Subcutaneous abdominal adipose tissue (tissue), 5 donors: ENCODE measurements around the gene UVSSA.

Experiments
- H3K27ac ChIP-seq: one replicate; pipeline ENCODE4 v1.7.0; 2013; ENCODE audit warnings: low read depth, mild to moderate bottlenecking, inconsistent platforms, low read length, moderate library complexity
- H3K27me3 ChIP-seq, 5 donors: one replicate each; pipeline ENCODE4 v1.7.0; 2013; ENCODE audit warnings: low read length in 5 of 5, inconsistent platforms in 1 of 5; ENCODE audit not compliant: control insufficient read depth in 5 of 5, insufficient read depth in 4 of 5
- H3K36me3 ChIP-seq, 5 donors: one replicate each; pipeline ENCODE4 v1.7.0; 2013; ENCODE audit warnings: low read length in 5 of 5; ENCODE audit not compliant: control insufficient read depth in 5 of 5, insufficient read depth in 5 of 5
- H3K4me1 ChIP-seq, 5 donors: one replicate each; pipeline ENCODE4 v1.7.0; 2013; ENCODE audit warnings: low read length in 5 of 5, mild to moderate bottlenecking in 3 of 5, moderate library complexity in 1 of 5; ENCODE audit not compliant: control insufficient read depth in 5 of 5, insufficient read depth in 5 of 5
- H3K4me3 ChIP-seq, 5 donors: one replicate each; pipeline ENCODE4 v1.7.0; 2013; ENCODE audit warnings: low read length in 5 of 5, low read depth in 1 of 5
- H3K9ac ChIP-seq, 5 donors: one replicate each; pipeline ENCODE4 v1.7.0; 2013; ENCODE audit warnings: low read length in 5 of 5, mild to moderate bottlenecking in 4 of 5, moderate library complexity in 3 of 5
- H3K9me3 ChIP-seq, 5 donors: one replicate each; pipeline ENCODE4 v1.7.0; 2013; ENCODE audit warnings: low read length in 5 of 5; ENCODE audit not compliant: control insufficient read depth in 5 of 5
- donor health status: healthy.
- donor health status: healthy.
- donor health status: healthy.
- donor health status: healthy.
- donor health status: healthy.

The UVSSA gene

GRCh38 chr4:1407657-1408333, 60.8 kb downstream of the UVSSA start:
- Histone ChIP-seq H3K36me3 (no peaks in the 10 kb centered on the region), H3K27ac (no peak overlapping the region), H3K9ac (no peak overlapping the region), H3K27me3 (peaks cover 73 to 83% (median 77%) of the 10 kb centered on the region in 5 donors), H3K9me3 (no peaks in the 10 kb centered on the region), H3K4me3 (no peak overlapping the region), H3K4me1 (peaks cover 0 to 15% (median 5%) of the 10 kb centered on the region in 5 donors)

- no peaks in the 10 kb centered on the region for H3K36me3 ChIP-seq
- H3K9ac ChIP-seq = no peak overlapping the region
- no peak overlapping the region for H3K4me3 ChIP-seq
- no peaks in the 10 kb centered on the region for H3K9me3 ChIP-seq
- H3K27me3 ChIP-seq = peaks cover 76 to 87% (median 81%) of the 10 kb centered on the region in 5 donors
- no peak overlapping the region for H3K27ac ChIP-seq
- H3K4me1 ChIP-seq = peaks cover 0 to 11% (median 3%) of the 10 kb centered on the region in 5 donors
Measured at GRCh38 chr4:1408418-1408817, 61.4 kb downstream of the UVSSA start.

GRCh38 chr4:1409079-1409478, 62.1 kb downstream of the UVSSA start:
- Histone ChIP-seq H3K36me3 (no peaks in the 10 kb centered on the region), H3K4me1 (peaks cover 0 to 5% (median under 1%) of the 10 kb centered on the region in 5 donors), H3K4me3 (no peak overlapping the region), H3K9me3 (no peaks in the 10 kb centered on the region), H3K9ac (no peak overlapping the region), H3K27me3 (peaks cover 79 to 90% (median 82%) of the 10 kb centered on the region in 5 donors), H3K27ac (no peak overlapping the region)

- Histone ChIP-seq H3K36me3 (no peaks in the 10 kb centered on the region), H3K9ac (no peak overlapping the region), H3K9me3 (no peaks in the 10 kb centered on the region), H3K27me3 (peaks cover 72 to 84% (median 75%) of the 10 kb centered on the region in 5 donors), H3K4me3 (no peak overlapping the region), H3K27ac (no peak overlapping the region), H3K4me1 (peaks cover 0 to 5% (median 0%) of the 10 kb centered on the region in 5 donors)
Measured at GRCh38 chr4:1409491-1410425, 62.8 kb downstream of the UVSSA start.

- H3K4me1 ChIP-seq = peaks cover 0 to 5% (median 0%) of the 10 kb centered on the region in 5 donors
- H3K27me3 ChIP-seq = peaks cover 71 to 82% (median 73%) of the 10 kb centered on the region in 5 donors
- no peak overlapping the region for H3K4me3 ChIP-seq
Measured at GRCh38 chr4:1410491-1411325, 63.7 kb downstream of the UVSSA start.

GRCh38 chr4:1411436-1412375, 64.7 kb downstream of the UVSSA start:
- H3K9ac ChIP-seq = no peak overlapping the region
- H3K4me3 ChIP-seq = no peak overlapping the region
- peaks cover 61 to 85% (median 77%) of the 10 kb centered on the region in 5 donors for H3K27me3 ChIP-seq
- no peaks in the 10 kb centered on the region for H3K9me3 ChIP-seq
- peaks cover 0 to 4% (median 0%) of the 10 kb centered on the region in 5 donors for H3K4me1 ChIP-seq
- H3K27ac ChIP-seq = no peak overlapping the region
- H3K36me3 ChIP-seq = no peaks in the 10 kb centered on the region

More at GRCh38 chr4:1410491-1411325, 63.7 kb downstream of the UVSSA start:
- Histone ChIP-seq H3K9me3 (no peaks in the 10 kb centered on the region), H3K36me3 (no peaks in the 10 kb centered on the region), H3K9ac (no peak overlapping the region), H3K27ac (no peak overlapping the region)

DNA sequence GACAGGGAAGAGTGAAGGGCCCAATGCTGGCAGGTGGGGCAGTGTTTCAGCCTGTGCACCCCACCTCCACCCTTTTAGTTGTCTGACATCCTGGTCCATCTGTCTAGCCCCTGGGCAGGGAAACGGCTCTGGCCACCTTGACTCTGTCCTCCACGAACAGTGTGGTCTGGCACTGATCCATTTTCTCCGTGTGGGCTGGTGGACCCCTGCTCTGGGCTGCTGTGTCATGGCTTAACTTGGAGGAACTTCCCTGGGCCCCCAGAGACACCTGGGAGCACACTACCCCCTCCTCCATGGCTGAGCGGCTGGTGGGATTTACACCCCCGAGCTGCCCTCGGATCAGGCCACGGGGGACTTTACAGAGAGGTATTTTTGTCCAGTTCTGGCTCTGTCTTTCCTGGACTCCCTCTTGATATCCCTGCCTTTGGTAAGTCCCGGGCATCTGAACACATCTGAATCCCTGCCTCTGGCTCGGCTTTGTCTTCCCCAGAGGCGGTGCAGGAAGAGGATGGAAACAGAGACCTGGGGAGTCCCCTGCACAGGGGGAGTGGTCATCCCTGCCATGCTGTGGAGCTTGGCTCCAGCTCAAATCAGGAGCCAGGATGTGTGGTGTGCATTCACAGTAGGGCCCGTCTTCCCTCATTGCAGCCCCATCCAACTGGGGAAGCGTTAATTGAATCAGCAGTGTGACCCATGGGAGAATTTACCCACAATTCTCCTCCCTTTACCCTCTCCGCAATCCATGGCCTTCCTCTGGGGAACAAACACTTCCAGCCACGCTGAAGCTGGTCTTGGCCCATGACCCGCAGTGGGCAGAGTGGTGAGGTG, 65.6 kb downstream of the UVSSA start:
- no peak overlapping the region for H3K4me3 ChIP-seq
- H3K4me1 ChIP-seq = no peaks in the 10 kb centered on the region
- peaks cover 55 to 80% (median 73%) of the 10 kb centered on the region in 5 donors for H3K27me3 ChIP-seq
- no peak overlapping the region for H3K27ac ChIP-seq
- no peaks in the 10 kb centered on the region for H3K36me3 ChIP-seq
- no peak overlapping the region for H3K9ac ChIP-seq
- no peaks in the 10 kb centered on the region for H3K9me3 ChIP-seq

DNA sequence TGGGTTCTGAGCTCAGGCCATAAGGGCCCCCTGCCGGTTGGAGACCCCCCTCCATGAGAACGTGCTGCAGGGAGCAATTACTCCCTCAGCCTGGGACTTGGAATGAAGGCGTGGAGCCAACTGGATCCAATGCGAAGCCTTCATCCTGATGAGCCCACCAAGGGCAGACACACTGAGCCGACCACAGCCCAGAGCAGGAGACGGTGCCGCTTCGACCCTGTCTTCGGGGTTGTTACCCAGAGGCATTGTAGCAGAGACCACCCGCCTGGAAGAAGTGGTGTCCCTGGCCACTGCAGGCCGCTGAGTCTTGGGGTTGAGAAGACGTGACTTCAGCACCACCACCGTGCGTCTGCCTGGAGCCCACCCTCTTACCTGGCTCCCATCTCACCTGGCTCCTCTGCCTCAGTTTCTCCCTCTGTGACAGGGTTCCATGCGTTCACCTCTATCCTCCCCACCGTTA, 66.2 kb downstream of the UVSSA start:
- H3K27me3 ChIP-seq = peaks cover 55 to 76% (median 72%) of the 10 kb centered on the region in 5 donors
- no peaks in the 10 kb centered on the region for H3K9me3 ChIP-seq
- no peaks in the 10 kb centered on the region for H3K4me1 ChIP-seq

More for the DNA sequence above, 66.2 kb downstream of the UVSSA start:
- no peak overlapping the region for H3K4me3 ChIP-seq
- H3K36me3 ChIP-seq = no peaks in the 10 kb centered on the region
- H3K27ac ChIP-seq = no peak overlapping the region
- no peak overlapping the region for H3K9ac ChIP-seq
